Skin epidermis (tissue), 12 donors: ENCODE data around the gene ATXN7L1.

ENCODE experiments used
- H3K27ac ChIP-seq, 21 experiments: fragments of 200-600 bp; sonication (generic) in 11 of 21; one replicate each; pipeline ENCODE4 v1.5.0; 2020; ENCODE audit warnings: mild to moderate bottlenecking in 3 of 21, inconsistent platforms in 2 of 21, moderate library complexity in 2 of 21
- H3K4me3 ChIP-seq, 7 experiments: fragments of 200-600 bp; sonication (generic) in 2 of 7; one replicate each; pipeline ENCODE4 v1.5.0; 2020; ENCODE audit warnings: inconsistent platforms in 2 of 7, mild to moderate bottlenecking in 2 of 7, moderate library complexity in 1 of 7

Gene ATXN7L1

DNA sequence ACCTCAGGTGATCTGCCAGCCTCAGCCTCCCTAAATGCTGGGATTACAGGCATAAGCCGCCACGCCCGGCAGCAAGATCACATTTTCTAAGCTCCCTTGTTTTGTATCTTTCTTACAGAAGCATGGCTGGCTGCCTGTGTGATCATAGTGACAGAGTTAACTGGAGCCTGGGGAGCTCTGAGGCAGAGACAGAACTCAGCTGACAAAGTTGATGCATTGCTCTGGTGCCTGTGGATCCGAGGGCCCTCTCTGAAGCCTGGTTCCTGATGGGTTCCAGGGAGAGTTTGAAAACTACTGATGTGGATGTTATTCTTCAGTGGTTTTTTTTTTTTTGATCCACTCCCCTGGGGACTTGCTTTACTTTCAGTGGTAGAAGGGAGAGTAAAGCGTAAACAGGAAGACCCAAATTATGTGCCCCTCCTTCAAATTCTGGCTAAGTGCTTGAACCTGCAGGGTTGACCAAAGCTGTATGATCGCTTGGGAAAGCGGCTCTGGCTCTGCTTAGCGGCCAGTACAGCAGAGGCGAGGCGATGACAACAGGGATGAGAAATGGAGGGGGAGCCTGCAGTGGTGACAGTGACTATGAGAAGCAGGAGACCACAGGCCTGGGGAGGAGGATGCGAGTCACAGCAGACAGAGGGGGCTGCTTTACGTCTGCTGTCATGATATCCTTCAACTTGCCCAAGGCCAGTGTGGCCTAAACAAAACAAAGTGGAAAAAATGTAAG lies 288.3 kb downstream of the ATXN7L1 start:
- H3K4me3 ChIP-seq: no peak overlapping the region
- H3K27ac ChIP-seq: no peak overlapping the region

- no peak overlapping the region for H3K27ac ChIP-seq
Measured at GRCh38 chr7:105585850-105586500, 290.4 kb downstream of the ATXN7L1 start.

GRCh38 chr7:105584165-105584564 lies 292.2 kb downstream of the ATXN7L1 start:
- Histone ChIP-seq H3K27ac (no peak overlapping the region), H3K4me3 (no peak overlapping the region)

More at GRCh38 chr7:105585850-105586500, 290.4 kb downstream of the ATXN7L1 start:
- no peak overlapping the region for H3K4me3 ChIP-seq

GRCh38 chr7:105583061-105583460 lies 293.3 kb downstream of the ATXN7L1 start:
- Histone ChIP-seq H3K4me3 (no peak overlapping the region), H3K27ac (no peak overlapping the region)

GRCh38 chr7:105581066-105581811 lies 295.2 kb downstream of the ATXN7L1 start, which contains the start of gene EFCAB10:
Gene EFCAB10 (minus strand): TSS chr7:105581493. CDS start chr7:105581463, 30 bp downstream.
- peak within 1 kb of the TSS in 5 of 7 experiments; percentile 0 to 23 (median 10) for H3K4me3 ChIP-seq
- H3K27ac ChIP-seq: no peak within 1 kb of the TSS

DNA sequence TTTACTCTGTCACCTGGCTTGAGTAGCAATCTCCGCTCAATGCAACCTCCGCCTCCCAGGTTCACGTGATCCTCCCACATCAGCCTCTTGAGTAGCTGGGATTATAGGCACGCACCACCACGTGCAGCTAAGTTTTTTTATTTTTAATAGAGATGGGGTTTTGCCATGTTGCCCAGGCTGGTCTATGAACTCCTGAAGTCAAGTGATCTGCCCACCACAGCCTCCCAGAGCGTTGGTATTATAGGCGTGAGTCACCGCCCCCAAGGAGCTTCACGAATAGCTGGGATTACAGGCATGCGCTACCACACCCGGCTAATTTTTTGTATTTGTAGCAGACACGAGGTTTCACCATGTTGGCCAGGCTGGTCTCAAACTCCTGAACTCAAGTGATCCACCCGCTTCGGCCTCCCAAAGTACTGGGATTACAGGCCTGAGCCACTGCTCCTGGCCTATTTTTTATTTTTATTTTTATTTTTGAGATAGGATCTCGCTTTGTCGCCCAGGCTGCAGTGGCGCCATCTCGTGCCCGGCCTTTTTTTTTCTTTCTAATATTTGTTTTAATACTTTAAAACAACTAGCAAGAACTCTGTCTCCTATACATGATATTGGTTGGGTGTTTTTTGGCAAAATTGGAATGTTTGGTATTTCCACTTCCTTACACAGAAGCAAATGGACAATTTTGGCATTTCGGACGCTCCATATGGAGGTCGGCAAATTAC lies 296.2 kb downstream of the ATXN7L1 start:
- Histone ChIP-seq H3K4me3 (no peak overlapping the region), H3K27ac (no peak overlapping the region)

- H3K27ac ChIP-seq: no peak overlapping the region
- no peak overlapping the region for H3K4me3 ChIP-seq
Measured at GRCh38 chr7:105578496-105578895, 297.9 kb downstream of the ATXN7L1 start.

DNA sequence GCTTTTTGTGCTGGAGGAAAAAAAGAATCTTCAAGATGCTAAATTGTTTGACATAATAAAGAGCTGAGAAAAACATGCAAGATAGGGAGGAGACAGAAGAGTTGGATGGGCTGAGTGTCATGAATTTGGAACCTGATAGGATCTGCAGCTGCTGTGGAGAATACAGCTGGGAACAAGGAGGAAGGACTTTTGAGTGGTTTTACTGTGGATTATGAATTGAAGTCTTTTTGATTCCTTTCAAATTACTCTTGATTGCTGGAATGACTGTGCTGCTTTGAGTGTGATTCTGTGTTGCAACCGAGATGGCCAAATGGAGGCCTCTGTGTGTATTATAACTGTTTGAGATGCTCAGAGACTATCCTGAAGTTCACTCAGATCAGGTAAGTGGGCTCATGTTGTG lies 299.1 kb downstream of the ATXN7L1 start:
- no peak overlapping the region for H3K4me3 ChIP-seq
- no peak overlapping the region for H3K27ac ChIP-seq

- Histone ChIP-seq H3K4me3 (no peak overlapping the region), H3K27ac (no peak overlapping the region)
Measured at GRCh38 chr7:105571891-105572290, 304.5 kb downstream of the ATXN7L1 start.

DNA sequence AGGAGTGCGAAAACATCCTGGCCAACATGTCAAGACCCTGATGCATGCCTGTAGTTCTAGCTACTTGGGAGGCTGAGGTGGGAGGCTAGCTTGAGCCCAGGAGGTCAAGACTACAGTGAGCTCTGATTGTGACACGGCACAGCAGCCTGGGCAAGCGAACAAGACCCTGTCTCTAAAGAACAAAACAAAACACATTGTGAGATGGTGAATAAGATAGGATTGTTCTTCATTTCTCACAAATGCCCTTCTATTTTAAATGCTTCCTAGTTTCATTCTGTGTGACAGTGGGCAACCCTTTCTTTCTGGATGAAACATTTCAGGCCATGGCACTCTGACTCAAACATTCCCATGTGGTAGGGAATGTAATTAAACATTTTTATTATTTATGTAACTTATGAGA lies 308.6 kb downstream of the ATXN7L1 start:
- H3K27ac ChIP-seq: no peak overlapping the region
- no peak overlapping the region for H3K4me3 ChIP-seq

DNA sequence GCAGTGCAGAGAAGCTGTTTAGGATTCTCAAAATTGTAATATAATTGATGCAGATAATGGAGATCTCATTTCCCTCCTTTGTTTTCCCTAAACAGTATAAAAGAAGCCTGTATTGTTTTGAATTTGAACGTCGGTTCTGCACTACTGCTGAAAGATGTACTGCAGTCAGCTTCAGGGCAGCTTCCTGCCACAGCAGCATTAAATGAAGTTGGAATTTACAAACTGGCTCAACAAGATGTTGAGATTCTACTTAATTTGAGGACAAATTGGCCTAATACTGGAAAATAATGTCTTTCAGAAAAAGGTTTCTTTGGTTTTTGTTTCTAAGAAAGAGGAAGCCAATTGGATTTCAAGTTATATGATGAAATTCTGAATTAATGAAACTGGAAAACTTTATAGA lies 309.4 kb downstream of the ATXN7L1 start:
- Histone ChIP-seq H3K27ac (no peak overlapping the region), H3K4me3 (no peak overlapping the region)

DNA sequence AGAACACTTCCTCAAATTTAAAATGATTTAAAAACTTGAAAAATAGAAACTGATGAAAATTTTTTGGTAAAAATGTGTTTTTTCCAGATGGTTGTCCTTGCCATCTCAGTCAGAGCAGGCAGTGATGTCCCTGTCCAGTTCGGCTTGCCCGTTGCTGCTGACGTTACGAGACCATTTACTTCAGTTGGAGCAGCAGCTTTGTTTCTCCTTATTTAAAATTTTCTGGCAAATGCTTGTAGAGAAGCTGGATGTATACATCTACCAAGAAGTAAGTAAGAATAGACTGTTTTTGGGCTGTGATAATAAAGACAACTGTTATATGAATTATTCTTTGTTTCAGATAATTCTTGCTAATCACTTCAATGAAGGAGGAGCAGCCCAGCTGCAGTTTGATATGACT lies 311.2 kb downstream of the ATXN7L1 start:
- Histone ChIP-seq H3K4me3 (no peak overlapping the region), H3K27ac (no peak overlapping the region)

GRCh38 chr7:105559926-105560325 lies 316.5 kb downstream of the ATXN7L1 start:
- no peak overlapping the region for H3K4me3 ChIP-seq
- H3K27ac ChIP-seq: no peak overlapping the region
